NCI-H2196 treated with DMSO at 0.1 percent for 48 hours (cell line): ENCODE measurements around the gene HNRNPL.
A peak's percentile ranks its signal among the peaks of the same experiment; 100 is the strongest.
"Not testable (repeated sequence)": the region's sequence is repeated elsewhere in the genome, so short reads cannot be mapped to it uniquely, and the experiment has no call there.

ENCODE experiments used
- DNase-seq: peaks from one replicate; lab custom pipeline; 2025; ENCODE audit not compliant: unreplicated experiment; lab: John Stamatoyannopoulos, UW

The HNRNPL gene

GRCh38 chr19:38849860-38850435, at the start of gene HNRNPL:
Gene HNRNPL, minus strand, starts transcription at chr19:38849986. Its CDS starts 20 bp downstream, at chr19:38849966.
- peak; percentile 100 for DNase-seq

GRCh38 chr19:38898788-38899446, 49.1 kb upstream of the HNRNPL start:
- no peak for DNase-seq

- no peak for DNase-seq
Measured at GRCh38 chr19:38894968-38895367, 45.2 kb upstream of the HNRNPL start.

GRCh38 chr19:38893341-38893771, 43.6 kb upstream of the HNRNPL start:
- no peak for DNase-seq

- peak; percentile 60 for DNase-seq
Measured at GRCh38 chr19:38892841-38893240, 43.1 kb upstream of the HNRNPL start.

- no peak for DNase-seq
Measured at GRCh38 chr19:38891771-38892170, 42.0 kb upstream of the HNRNPL start.

GRCh38 chr19:38890686-38891085, 40.9 kb upstream of the HNRNPL start:
- no peak for DNase-seq

GRCh38 chr19:38889803-38890202, 40.0 kb upstream of the HNRNPL start:
- DNase-seq = no peak

GRCh38 chr19:38888876-38889275, 39.1 kb upstream of the HNRNPL start:
- no peak for DNase-seq

GRCh38 chr19:38884691-38885090, 34.9 kb upstream of the HNRNPL start:
- not testable (repeated sequence) for DNase-seq

GRCh38 chr19:38883286-38883685, 33.5 kb upstream of the HNRNPL start:
- no peak for DNase-seq

GRCh38 chr19:38880882-38881609, 31.3 kb upstream of the HNRNPL start:
- no peak for DNase-seq

GRCh38 chr19:38880076-38880881, 30.5 kb upstream of the HNRNPL start:
- no peak for DNase-seq

GRCh38 chr19:38879400-38879751, 29.6 kb upstream of the HNRNPL start:
- no peak for DNase-seq

- no peak for DNase-seq
Measured at GRCh38 chr19:38878575-38879399, 29.0 kb upstream of the HNRNPL start.

GRCh38 chr19:38877781-38878574, 28.2 kb upstream of the HNRNPL start, which contains the start of gene RINL:
Gene RINL, minus strand, starts transcription at chr19:38878275. Its CDS starts 1,533 bp downstream, at chr19:38876742.
- peak; percentile 90 for DNase-seq

GRCh38 chr19:38875656-38876395, 26.0 kb upstream of the HNRNPL start:
- DNase-seq = no peak

GRCh38 chr19:38873400-38873799, 23.6 kb upstream of the HNRNPL start:
- DNase-seq = not testable (repeated sequence)

- DNase-seq = no peak
Measured at GRCh38 chr19:38870612-38871011, 20.8 kb upstream of the HNRNPL start.
